Measurements from ENCODE around the gene ITGA5.

ITGA5 gene

DNA sequence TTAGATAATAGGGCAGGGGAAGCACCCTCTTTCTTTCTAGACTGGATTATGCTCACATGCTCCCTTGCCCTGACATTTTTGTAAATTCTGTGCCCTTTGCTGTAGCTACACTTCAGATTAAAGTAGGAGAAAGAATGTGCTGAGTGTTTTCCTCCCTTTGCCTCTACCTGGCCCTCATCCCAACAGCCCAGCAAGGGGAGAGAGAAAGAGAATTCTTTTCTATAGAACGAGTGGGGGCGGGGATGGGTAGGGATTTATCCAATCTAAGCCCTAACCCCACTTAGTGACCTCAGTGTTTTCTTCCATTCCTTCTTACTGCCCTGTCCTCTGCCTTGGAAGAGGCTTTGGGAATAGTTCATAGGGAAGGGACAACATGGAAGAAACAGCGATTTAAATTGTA lies 68.3 kb downstream of the ITGA5 start:
- TF ChIP-seq POLR2A (IDR thresholded peaks at IDR 0.05; ENCODE audit: low read depth, low read length), result no peak
- TF ChIP-seq TAF1 (IDR thresholded peaks at IDR 0.05; ENCODE audit: borderline replicate concordance, low read depth, low read length), result no peak
- no peak for TF ChIP-seq POLR2AphosphoS5 (IDR thresholded peaks at IDR 0.05; ENCODE audit: low read depth, low read length)
- no peak for DNase-seq (ENCODE audit: insufficient read length)
- FAIRE-seq, result no peak

DNA sequence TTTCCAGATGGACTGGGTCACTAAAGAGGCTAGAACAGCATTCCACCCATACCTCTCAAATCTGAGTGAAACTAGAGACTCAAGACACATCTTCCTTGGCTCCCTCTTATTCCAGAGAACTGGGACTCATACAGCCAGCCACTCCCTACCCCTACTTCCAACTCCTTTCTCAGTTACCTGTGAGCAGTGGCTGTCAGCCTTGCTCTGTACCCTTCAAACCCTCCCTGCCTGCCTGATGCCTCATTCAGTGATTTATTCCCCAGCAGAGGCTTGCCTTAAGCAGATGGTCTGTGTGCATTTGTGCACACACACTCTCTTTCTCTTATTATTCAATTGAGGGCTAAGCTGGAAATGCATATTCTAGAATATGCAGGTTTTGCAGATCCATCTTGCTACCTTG lies 69.4 kb downstream of the ITGA5 start:
- FAIRE-seq (no peak), DNase-seq (ENCODE audit: insufficient read length) (no peak)
- TF ChIP-seq POLR2AphosphoS5 (IDR thresholded peaks at IDR 0.05; ENCODE audit: low read depth, low read length) (no peak), POLR2A (IDR thresholded peaks at IDR 0.05; ENCODE audit: low read depth, low read length) (no peak), TAF1 (IDR thresholded peaks at IDR 0.05; ENCODE audit: borderline replicate concordance, low read depth, low read length) (no peak)

DNA sequence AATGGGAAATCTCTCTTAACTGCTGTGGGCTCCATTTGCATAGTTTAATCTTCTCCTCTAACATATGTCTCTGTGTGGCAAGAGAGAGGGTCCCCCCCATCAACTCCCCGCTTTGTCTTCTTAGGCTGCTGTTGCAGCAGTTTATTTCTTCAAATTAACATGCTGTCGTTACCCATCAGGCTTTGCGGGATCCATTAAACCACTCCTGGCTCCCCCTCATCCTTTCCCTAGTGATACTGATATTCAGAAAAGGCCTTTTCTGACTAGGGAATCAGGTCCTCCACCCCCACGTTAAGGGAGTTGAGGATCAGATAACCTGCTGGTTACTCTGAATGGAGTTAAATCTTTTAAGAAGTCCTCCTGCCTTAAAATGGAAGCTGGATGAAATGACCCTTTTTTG lies 70.0 kb downstream of the ITGA5 start:
- no peak for DNase-seq (ENCODE audit: insufficient read length)
- no peak for TF ChIP-seq TAF1 (IDR thresholded peaks at IDR 0.05; ENCODE audit: borderline replicate concordance, low read depth, low read length)
- TF ChIP-seq POLR2AphosphoS5 (IDR thresholded peaks at IDR 0.05; ENCODE audit: low read depth, low read length), result no peak
- TF ChIP-seq POLR2A (IDR thresholded peaks at IDR 0.05; ENCODE audit: low read depth, low read length), result no peak
- no peak for FAIRE-seq

All from GM12892 (cell line).